Aortic smooth muscle cell (primary cell): ENCODE measurements around the gene CELSR3. TPM values are rescaled to one million over a fixed set of nuclear protein-coding genes. Genes with fewer than 3 reads are reported as not detected.

Experiments
- total RNA-seq: library from RNA; depleted of rRNA; stranded (reverse); fragments of >200 nt; gene quantifications from 2 replicates; pipeline ENCODE4 v1.2.3, GENCODE V29; 2014

Gene CELSR3, protein sequence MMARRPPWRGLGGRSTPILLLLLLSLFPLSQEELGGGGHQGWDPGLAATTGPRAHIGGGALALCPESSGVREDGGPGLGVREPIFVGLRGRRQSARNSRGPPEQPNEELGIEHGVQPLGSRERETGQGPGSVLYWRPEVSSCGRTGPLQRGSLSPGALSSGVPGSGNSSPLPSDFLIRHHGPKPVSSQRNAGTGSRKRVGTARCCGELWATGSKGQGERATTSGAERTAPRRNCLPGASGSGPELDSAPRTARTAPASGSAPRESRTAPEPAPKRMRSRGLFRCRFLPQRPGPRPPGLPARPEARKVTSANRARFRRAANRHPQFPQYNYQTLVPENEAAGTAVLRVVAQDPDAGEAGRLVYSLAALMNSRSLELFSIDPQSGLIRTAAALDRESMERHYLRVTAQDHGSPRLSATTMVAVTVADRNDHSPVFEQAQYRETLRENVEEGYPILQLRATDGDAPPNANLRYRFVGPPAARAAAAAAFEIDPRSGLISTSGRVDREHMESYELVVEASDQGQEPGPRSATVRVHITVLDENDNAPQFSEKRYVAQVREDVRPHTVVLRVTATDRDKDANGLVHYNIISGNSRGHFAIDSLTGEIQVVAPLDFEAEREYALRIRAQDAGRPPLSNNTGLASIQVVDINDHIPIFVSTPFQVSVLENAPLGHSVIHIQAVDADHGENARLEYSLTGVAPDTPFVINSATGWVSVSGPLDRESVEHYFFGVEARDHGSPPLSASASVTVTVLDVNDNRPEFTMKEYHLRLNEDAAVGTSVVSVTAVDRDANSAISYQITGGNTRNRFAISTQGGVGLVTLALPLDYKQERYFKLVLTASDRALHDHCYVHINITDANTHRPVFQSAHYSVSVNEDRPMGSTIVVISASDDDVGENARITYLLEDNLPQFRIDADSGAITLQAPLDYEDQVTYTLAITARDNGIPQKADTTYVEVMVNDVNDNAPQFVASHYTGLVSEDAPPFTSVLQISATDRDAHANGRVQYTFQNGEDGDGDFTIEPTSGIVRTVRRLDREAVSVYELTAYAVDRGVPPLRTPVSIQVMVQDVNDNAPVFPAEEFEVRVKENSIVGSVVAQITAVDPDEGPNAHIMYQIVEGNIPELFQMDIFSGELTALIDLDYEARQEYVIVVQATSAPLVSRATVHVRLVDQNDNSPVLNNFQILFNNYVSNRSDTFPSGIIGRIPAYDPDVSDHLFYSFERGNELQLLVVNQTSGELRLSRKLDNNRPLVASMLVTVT (N-terminal part only)
- 0.37 and 0.66 TPM in 2 replicates for total RNA-seq

DNA sequence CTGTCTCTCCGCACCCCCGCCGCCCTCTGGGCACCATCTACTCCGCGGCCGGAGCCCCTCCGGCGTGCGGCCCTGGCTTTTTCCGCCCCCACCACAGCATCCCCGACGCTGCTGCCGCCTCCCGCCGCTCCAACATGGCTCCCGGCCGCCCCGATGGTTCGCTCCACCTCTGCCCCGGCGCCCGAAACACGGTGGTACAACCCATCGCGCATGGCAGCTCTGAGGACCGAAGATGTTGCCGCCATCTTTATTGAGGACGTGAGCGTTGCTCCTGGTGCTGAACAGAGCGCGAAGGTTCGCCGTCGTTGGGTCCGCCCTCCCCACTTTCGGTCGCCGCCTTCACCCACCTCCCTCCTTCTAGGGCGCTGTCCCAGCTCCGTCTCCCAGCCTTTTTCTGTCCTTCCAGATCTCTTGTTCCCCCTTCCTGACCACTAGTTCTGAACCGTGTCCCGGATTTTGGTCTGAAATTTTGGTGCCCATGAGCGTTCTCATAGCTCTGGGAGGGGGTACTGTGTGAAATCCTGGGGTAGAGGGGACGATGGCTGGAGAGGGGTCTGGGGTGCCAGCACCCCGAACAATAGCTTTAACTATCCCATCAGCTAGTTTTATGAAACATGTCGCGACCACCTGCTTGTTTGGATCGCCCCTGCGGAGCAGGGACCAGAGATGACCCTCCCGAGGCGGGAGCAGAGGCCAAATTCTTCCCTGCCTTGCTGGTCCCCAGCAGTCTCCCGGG is at the start of gene CELSR3:
TSS of gene CELSR3 (minus strand) at position 134 of the 736 bp plus-strand sequence. CDS start 252 bp downstream, outside the sequence.

DNA sequence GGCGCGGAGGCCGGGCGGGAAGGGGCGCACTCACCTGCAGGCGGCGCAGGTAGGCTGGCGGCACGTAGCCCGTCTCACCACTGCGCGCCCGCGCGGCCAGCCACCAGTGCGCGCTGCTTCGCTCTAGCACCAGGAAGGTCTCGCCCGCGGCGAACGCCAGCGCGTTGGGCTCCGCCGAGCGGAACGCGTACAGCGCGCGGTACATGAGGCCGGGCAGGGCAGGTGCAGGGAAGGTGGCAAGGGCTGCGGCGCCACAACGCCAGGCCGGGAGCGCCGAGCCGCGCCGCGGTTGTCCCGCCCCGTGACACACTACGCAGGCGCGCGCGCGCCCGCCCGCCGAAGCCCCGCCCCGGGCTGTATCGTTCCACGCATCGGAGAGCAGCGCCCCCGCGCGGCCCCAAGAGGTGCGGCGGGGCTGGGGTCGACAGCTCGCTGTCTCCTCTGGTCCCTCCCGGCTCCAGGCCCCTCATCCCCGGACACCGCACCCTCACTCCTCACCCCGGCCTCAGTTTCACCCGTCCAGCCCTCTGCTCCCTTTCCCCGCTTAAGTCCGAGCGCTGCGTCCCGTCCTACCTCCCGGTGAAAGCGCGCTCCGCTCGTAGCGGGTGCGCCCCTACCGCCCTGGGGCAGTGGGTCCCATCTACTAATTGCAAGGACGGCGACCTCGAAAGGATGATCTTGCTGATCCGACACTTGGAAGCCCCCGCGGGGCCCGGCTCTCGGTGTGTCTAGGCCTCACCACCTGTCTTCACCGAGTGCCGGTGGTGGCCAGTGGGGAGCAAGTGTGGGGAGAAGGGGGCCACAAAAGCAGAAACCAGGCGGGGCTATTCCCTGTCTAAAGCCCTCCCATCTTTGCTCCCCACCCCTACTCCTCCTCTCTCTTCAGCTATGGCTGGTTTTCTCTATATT is 23.2 kb upstream of the CELSR3 start, which contains the start of gene NCKIPSD:
TSS of gene NCKIPSD (minus strand) at position 313 of the 909 bp plus-strand sequence. CDS start at position 205, 108 bp downstream.

DNA sequence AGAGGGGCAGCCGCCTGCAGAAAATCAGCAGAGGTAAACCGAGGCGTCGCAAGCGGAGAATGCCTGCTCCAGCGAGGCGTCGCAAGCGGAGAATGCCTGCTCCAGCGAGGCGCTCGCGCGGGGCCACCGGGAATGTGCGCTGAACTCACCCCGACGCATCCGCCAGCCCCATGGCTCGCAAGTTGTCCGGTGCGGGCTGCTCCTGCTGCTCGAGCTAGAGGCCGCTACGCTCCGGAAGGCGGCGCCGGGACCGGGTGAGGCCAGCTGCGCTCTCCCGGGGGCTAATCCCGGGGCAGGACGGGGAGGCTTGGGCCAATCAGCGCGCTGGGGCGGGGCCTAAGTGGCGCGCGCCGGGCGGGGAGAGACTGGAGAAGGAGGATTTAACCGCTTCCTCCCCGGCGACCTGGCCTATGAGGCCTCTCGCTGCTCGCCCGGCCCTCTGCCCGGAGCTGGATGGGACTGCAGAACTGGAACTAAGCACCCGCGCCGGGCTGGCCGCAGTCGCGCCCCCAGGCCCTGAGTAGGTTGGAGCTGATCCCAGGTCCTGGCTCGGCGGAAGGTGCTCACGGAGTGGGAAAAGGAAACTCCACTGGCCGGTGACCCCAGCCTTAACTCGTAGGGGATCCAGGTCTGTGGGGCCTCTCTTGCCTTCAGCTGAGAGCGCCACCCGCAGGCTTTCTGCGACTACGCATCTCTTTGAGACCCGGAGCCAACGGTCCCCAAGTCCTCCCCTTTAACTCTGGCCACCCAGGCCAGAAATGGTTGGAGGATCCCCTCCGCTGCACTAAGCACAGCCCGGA is 27.3 kb downstream of the CELSR3 start, which contains the start of gene SLC26A6:
TSS of gene SLC26A6 (minus strand) at position 240 of the 800 bp plus-strand sequence. CDS start at position 172, 68 bp downstream.

DNA sequence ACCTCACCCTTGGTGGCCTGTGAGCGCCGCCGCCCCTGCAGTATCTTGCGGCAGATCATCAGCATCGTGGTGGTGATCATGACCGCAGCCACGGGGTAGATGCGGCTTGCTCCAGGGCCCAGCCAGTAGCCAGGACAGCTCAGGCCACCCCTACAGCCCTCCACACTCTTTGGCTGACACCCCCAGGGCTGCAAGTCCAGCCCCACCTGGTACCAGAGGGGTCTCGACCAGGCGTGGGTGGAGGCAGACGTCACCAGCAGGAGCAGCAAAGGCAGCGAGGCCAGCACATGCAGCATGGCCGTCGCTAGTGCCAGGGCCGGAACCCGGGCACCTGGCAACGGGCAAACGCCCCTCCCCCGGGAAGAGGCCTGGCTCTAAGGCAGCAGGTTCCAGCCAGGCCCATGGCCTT is 41.2 kb downstream of the CELSR3 start, which contains the start of gene TMEM89:
TSS of gene TMEM89 (minus strand) at position 309 of the 409 bp plus-strand sequence. CDS start at position 296, 13 bp downstream.

DNA sequence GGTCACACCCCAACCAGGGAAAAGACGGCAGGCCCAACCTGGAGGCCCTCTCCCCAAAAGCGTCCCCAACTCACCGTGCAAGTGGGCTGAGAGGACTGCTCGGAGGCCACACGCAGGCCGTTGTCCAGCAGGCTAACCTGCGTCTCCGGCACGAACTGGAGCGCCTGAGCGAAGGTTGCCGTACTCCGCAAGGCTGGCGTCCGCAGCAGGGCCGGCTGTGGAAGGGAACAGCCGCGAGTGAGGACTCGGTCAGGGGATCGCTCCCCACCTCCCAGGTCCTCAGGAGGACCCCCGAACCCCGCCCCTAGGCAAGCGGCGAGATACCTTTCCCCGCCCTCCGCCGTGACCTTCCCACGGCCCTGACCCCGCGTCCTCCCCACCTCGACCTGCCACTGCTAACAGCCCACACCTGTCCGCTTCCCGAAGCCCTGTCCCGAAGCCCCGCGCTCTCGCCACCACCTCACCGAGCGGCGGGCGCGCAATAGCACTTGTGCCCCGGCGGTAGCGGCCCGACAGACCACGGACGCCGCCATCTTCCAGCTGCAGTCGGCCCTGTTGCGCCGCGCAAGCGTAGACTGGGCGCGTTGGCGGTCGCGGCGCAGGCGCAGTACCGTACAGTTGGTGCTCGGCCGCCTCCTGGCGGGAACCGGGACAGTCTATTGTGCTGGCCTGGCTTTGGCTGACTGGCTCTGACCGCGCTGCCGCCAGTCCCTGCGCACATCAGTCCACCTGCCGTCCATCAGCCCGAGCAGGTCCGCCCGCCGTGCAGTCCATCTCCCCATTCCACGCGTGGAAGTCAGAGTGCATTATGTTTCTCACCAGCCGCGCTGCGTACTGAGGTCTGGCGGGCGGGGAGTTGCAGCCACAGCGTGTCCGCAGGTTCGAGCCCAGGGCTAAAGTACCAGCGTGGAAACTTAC is 53.3 kb downstream of the CELSR3 start, which contains the start of gene UQCRC1:
TSS of gene UQCRC1 (minus strand) at position 559 of the 918 bp plus-strand sequence. CDS start at position 533, 26 bp downstream.

DNA sequence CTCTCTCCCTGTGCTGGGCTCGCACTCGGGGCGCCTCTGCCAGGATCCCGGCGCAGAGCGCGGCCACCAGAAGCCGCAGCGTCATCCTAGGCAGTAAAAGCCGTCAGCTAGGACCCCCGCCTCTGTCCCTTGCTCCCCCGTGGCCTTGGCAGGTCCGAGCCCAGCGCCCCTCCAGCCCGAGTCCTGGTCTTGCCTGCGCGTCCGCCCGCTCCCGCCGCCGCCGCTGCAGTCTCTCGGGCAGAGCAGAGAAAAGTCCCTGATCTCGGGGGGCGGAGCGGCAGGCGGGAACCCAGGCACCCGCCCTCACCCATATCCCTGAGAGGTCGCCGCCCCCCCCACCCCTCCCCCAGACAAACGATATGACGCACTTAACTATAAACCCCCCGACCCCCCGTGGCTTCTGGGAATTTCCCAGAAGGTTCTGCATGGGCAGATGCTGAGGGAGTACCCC is 67.6 kb downstream of the CELSR3 start, which contains the start of gene COL7A1:
TSS of gene COL7A1 (minus strand) at position 255 of the 451 bp plus-strand sequence. CDS start at position 85, 170 bp downstream.

Other genes with a start within 250 kb of the CELSR3 start
- gene PLXNB1, start 232.8 kb downstream of the CELSR3 start, total RNA-seq: 14.1 and 15.9 TPM in 2 replicates
- 14.0 and 16.5 TPM in 2 replicates for gene CCDC51, start 222.8 kb downstream of the CELSR3 start, total RNA-seq
- 392 and 433 TPM in 2 replicates for gene TMA7, start 222.6 kb downstream of the CELSR3 start, total RNA-seq
- gene ATRIP, start 216.1 kb downstream of the CELSR3 start, total RNA-seq: 4.5 and 7.0 TPM in 2 replicates
- 119 and 120 TPM in 2 replicates for gene SHISA5, start 158.7 kb downstream of the CELSR3 start, total RNA-seq
- 6.6 and 7.6 TPM in 2 replicates for gene PFKFB4, start 106.1 kb downstream of the CELSR3 start, total RNA-seq
- 0.19 and 0.26 TPM in 2 replicates for gene UCN2, start 99.1 kb downstream of the CELSR3 start, total RNA-seq
- gene COL7A1, start 67.6 kb downstream of the CELSR3 start, total RNA-seq: 5.4 and 6.0 TPM in 2 replicates
- 235 and 284 TPM in 2 replicates for gene UQCRC1, start 53.2 kb downstream of the CELSR3 start, total RNA-seq
- not detected in 2 replicates for gene TMEM89, start 41.1 kb downstream of the CELSR3 start, total RNA-seq
- 11.9 and 16.8 TPM in 2 replicates for gene SLC26A6, start 27.4 kb downstream of the CELSR3 start, total RNA-seq
- gene NCKIPSD, start 23.0 kb upstream of the CELSR3 start, total RNA-seq: 9.2 and 12.3 TPM in 2 replicates
- gene IP6K2, start 54.3 kb upstream of the CELSR3 start, total RNA-seq: 33.7 and 49.6 TPM in 2 replicates
- 25.8 and 30.6 TPM in 2 replicates for gene PRKAR2A, start 185.0 kb upstream of the CELSR3 start, total RNA-seq
- gene SLC25A20, start 236.0 kb upstream of the CELSR3 start, total RNA-seq: 31.6 and 34.6 TPM in 2 replicates